Posterior cingulate gyrus (tissue), 11 donors: ENCODE data around the gene CDH4.

ENCODE experiments used
- DNase-seq, 10 donors: peaks; one replicate each; pipeline versions ENCODE4 v3.0.0 to v3.0.0-alpha.2; 2020 to 2021; ENCODE audit warnings: mixed read lengths in 3 of 10
- intact Hi-C: fragments of 100-400 bp; cut with DNase I; formaldehyde crosslinking; loops from one replicate; pipeline ENCODE4 v1.15.1; 2023

Gene CDH4

DNA sequence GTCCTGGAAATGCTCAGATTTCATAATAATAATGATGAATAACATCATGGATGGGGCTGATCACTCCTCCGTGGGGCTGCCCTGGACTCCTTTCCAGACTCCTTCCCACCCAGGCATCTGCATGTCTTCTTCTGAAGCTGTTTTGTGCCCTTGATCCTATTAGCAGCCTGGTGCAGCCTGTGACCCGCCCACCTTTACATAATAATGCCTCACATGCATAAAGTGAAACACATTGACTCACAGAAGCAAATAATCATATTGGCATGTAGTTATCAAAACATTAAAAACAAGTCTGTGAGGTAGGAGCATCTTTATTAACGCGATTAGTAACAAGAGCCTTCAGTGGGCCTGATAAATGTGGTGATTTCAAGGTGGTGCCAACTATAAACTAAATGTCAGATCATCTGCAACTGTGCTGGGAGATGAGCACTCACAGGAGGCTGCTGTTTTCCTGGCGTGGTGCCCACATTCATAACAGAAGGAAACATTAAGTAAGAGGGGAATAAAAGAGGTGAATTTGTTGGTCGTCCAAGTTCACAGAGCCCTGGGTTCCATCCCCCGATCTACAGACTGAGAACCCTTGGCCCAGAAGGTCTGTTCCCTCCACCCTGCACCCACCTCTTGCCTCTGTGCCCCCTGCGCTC, 344.7 kb downstream of the CDH4 start:
- intact Hi-C loops = no loop called here
- peak in 1 of 10 donors; percentile 11 for DNase-seq

DNA sequence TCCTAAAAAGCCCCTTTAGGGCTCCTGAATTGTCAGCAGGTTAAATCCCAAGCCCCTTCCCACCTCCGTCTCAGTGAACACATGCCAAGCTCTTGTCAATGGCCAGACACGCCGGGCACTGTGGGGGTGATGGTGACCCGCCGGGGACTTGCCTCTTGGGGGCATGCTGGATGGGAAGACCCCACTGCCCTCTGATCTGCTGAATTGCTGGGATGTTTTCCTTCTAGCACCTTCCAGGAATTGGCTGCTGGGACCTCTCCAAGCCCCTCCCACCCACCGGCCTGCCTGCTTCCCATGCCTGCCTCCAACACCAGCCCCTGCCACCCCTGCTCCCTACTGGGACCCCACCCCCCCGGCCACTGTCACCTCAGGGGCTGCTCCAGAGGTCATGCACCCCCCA, 345.9 kb downstream of the CDH4 start:
- intact Hi-C loops = no loop called here
- peak in 3 of 10 donors; percentile 72 to 83 (median 74) for DNase-seq

DNA sequence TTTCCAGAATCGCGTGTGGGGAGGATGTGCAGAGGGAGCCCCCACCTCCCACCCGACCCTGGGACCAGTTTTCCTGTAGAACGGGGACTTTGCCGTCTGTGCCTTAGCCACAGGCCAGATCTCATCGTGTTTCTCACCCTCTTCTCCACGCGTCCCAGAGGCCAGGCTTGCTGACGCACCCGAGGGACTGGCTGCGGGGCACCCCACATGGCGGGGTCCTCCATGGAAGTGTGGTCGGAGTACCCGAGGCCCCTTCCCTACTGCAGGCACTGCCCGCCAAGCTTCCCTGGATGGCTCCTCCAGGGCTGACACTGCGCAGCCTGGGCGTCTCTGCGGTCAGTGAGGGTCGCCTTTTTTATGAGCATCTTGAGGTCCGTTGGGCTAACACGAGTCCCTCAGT, 346.5 kb downstream of the CDH4 start:
- DNase-seq = peak in 3 of 10 donors; percentile 48 to 72 (median 68)
- intact Hi-C loops = no loop called here

DNA sequence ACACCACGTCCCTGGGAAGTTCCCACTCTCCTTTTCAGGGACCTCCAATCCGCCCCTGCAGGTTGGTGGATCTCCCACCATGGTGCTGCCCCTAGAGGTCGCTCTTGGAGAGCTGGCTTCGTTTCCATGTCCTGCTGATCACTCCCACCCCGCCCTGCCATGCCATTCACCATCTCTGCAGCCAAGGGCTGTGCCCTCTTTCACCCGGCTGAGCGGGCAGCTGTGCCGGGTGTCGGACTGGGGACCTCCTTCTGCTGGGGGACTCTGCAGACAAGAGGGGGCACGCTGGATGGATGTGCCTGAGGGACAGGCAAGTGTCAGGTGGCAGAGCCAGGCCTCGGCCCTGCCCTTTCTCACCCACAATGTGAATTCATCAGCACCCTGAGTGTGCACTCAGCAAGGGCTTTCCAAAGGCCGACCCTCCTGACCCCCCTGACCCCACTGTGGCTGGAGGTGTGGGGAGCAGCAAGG, 347.0 kb downstream of the CDH4 start:
- DNase-seq = peak in 2 of 10 donors; percentile 68 to 76
- intact Hi-C loops = no loop called here

DNA sequence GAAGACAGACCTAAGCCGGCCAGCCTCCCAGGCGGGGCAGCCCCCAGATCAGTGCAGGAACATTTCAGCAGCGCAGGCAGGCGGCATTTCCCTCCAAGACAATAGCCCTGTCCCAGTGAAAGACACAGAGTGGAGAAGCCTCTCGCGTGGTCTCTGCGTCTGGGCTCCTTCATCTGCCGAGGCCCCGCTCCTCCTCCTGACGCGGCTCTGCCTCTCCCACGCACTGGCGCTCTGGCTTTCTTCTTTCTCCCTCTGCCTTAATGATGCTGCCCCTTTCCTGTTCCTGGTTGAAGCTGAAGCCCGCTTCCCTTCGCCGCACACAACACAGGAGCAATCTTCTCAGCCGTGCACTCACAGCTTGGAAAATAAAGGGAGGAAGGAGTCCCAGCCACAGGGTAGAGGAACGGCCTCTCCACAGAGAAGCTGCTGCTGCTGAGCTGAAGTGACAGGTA, 347.5 kb downstream of the CDH4 start:
- peak in 4 of 10 donors; percentile 23 to 89 (median 82) for DNase-seq
- intact Hi-C loops = no loop called here

DNA sequence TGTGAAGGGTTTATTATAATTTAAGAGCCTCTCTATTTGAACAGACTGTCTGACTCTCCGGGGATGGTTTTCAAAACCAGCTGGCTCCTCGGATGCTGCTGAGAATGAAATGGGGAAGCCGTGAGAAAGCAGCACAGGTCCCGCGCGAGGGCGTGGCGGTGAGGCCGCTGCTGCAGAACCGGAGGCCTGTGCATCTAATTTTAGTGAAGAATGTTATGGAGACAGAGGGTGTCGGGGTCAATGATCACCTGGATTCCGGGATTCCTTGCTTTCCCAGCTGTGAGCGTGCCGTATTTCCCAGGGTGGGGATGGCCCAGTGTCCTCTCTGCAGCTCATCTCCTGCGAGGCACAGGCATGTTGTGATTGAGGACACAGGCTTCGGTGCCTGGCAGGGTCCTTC, 348.0 kb downstream of the CDH4 start:
- peak in 3 of 10 donors; percentile 77 to 84 (median 82) for DNase-seq
- intact Hi-C loops = no loop called here

DNA sequence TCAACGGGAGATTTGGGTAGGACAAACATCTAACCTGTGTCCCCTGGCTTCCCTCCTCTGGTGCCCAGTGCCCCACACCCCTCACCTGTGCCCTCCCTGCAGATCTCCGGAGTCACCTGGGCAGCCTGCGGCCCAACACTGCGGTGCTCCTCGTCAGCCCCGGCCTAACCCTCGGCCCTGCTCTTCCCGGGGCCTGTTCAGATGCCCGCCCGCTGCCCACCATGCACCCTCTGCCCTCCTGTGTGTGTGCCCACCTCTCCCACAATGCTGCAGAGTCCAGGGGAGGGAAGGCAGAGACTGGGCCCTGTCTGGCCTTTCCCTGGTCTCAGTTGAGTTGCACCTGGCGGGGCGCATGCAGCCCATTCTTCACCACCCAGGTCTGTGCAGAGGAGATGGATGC, 349.3 kb downstream of the CDH4 start:
- peak in 2 of 10 donors; percentile 71 to 72 for DNase-seq
- intact Hi-C loops = no loop called here

DNA sequence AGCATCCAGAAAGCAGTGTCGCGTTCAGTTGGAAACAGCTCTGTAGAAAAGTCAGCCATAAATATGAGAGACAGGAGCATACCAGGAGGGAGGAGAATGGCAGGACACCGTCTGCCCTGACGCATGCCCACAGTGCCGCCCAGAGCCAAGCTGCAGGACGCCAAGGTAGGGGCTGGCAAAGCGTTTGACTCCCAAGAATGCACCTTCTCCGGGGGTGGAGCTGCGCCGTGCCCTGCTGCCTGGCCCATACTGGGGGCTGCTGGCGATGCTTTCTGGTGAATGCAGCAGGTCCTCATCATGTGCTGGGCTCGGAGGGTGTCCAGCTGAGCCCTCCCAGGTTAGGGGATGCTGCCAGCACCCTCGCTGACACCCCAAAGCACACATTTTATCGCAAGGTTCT, 349.8 kb downstream of the CDH4 start:
- intact Hi-C loops = no loop called here
- DNase-seq = peak in 3 of 10 donors; percentile 44 to 55 (median 52)

DNA sequence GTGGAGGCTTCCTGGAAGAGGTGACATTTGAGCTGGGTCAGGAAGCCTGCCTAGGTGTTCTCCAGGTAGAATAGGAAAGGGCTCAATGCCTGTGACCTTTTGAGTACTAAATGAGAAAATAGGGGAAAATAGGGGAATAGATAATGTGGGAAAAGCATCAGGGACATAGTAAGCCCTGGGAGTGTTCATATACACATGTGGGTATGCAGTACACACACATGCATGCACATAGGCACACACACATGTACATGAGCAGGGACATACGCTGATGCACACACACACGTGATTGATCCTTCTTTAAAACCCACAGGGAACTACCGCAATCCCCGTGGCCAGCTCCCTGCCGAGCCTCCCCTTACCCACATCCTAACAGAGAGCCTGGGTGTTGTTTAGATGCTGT, 351.7 kb downstream of the CDH4 start:
- DNase-seq = peak in 1 of 10 donors; percentile 16
- intact Hi-C loops = no loop called here

DNA sequence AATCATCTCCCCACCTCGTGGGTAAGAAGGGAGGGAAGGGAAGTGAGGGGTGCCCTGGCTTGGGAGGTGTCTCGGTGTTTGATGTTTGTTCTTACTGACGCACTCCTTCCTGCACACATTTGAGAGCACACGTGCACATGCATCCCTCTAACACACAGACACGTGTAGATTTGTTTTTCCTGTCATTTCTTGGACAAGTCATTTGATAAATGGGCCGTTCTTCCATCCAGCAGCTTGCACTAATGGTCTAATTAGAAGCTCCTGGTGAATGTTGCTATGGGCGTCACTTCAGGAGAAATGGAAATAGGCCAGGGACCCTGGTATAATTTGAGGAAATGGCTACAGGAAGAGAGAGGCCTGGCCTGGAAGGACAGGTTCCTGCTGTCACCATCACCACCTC, 352.5 kb downstream of the CDH4 start:
- DNase-seq = peak in 1 of 10 donors; percentile 25
- intact Hi-C loops = no loop called here

DNA sequence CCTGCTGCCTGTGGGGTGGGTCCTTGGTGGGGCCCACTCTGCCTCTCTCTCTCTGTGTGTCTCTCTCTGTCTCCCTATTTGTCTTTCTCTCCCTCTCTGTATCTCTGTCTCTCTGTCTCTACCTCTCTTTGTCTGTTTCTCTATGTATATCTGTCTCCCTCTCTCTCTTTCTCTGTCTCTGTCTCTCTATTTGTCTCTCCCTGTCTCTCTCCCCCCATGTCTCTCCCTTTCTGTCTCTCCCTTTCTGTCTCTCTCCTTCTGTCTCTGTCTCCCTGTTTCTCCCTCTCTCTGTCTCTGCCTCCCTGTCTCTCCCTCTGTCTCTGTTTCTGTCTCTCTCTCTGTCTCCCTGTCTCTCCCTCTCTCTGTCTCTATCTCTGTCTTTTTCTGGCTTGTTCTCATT, 353.2 kb downstream of the CDH4 start:
- DNase-seq = no peak
- intact Hi-C loops = no loop called here

DNA sequence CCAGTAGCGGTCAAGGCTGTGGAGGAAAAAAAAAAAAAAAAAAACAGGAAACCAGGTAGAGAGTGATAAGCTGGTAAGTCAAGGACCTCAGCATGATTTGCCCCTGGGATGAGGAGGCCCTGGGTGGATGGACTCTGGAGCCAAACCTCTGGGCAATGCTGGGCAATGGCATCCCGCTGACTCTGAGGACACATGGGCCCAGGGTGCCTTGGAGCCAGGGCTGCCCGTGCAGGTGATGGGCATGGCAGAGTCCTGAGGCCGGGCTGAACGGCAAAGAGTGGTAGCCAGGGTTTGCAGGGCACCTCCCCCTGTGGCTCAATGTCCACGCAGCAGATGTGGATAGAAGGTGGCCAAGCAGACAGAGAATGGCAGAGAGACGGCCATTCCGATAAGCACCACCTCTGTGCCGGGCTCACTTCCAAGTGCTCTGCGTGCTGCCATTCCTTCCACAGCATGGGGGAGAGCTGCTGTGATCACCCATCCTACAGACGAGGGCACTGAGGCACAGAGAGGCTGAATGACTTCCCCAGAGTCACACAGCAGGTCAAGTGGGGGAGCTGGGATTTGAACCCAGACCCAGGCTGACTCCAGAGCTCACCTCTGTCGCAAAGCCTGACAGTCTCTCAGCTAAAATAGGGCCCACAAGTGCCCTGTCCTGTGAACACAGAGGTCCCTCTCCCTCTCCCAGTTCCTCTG, 353.9 kb downstream of the CDH4 start:
- peak in 2 of 10 donors; percentile 58 to 81 for DNase-seq
- intact Hi-C loops = no loop called here

DNA sequence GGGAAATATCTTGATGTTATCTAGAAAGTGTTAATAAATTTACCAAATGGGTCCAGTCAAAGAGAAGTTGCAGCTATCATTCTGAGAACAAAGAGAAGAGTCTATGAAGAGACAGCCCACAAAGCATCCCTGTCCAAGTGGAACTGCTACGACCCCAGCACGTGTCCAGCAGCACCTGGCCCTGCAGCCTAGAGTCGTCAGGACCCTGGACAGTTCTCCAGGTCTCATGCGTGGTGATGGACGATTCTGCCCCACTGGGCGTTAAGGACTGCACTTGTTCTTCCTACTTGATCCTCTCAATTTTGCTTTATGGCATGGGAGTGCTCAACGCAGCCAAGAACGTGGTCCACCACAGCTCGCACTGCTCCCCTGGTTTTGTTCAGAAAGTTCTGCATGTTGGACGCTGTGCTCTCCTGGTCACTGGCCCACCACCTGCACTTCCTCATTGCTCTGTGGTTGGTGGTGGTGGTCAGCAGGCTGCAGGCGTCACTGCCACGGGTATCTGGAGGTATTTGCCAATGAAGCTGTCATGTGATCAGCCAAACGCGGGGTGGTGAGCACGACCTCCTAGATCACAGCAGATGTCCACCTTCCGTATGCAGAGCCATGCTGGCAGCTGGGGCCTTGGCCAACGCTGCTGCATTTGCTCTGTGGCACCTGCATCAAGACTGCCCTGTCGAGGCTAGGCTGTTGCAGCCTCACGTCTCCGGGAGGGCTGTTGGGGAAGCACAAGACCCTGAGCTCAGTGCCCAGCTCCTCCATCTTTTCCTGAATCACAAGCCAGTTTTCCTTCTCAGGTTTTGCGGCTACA, 356.4 kb downstream of the CDH4 start:
- intact Hi-C loops = no loop called here
- DNase-seq = peak in 3 of 10 donors; percentile 66 to 78 (median 75)

DNA sequence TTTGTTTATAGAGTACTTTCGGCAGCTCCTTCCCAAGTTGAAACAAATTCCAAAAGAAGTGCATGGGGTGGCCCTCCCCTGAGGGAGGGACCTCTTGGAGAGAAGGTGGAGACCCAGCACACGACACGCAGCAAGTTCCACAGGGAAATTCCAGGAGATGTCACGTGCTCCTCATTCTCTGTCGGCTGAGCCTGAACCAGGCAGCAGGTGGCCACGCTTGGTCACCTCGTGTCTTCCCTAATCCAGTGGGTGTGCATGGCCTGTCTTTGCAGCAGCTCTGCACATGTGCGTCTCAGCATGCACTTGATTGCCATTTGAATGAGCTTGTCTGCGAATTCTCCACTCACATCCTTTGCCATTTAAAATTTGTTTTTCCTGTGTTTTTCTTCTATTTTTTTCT, 357.4 kb downstream of the CDH4 start:
- intact Hi-C loops = no loop called here
- peak in 3 of 10 donors; percentile 21 to 71 (median 24) for DNase-seq

DNA sequence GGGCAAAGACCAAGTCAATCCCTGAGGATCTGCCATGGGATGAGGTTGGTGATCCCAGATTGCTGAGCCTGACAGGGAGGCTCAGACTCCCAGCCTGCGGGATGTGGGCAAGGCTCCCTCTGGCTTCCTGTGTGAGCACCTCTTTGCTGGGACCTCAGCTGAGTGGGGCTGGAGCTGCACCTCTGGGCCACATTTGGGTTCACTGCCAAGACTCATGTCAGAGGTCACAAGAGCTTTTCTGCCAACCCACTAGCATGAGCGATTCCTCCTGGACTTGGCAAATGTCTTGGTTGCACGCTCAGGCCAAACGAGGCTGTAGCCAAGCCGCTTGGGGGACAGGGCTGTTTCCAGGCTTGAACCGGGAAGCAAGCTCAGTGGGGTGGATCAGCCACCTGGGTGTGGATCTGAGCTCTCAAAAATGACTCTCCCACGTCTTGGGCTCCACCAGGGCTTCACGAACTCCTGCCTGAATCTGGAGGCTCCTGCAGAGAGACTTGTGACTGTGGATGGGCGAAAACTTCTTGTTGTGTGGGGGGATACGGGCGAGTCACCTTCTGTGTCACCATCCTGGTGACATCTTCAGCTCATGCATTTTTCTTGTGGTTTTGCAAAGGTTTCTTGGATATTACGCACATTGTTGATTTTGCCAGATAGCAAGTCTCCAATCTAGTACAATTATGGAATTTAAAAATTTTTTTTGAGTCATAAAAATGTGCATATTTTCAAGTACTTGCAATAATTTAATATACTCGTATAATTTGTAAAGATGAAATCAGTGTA, 359.5 kb downstream of the CDH4 start:
- intact Hi-C loops = no loop called here

DNA sequence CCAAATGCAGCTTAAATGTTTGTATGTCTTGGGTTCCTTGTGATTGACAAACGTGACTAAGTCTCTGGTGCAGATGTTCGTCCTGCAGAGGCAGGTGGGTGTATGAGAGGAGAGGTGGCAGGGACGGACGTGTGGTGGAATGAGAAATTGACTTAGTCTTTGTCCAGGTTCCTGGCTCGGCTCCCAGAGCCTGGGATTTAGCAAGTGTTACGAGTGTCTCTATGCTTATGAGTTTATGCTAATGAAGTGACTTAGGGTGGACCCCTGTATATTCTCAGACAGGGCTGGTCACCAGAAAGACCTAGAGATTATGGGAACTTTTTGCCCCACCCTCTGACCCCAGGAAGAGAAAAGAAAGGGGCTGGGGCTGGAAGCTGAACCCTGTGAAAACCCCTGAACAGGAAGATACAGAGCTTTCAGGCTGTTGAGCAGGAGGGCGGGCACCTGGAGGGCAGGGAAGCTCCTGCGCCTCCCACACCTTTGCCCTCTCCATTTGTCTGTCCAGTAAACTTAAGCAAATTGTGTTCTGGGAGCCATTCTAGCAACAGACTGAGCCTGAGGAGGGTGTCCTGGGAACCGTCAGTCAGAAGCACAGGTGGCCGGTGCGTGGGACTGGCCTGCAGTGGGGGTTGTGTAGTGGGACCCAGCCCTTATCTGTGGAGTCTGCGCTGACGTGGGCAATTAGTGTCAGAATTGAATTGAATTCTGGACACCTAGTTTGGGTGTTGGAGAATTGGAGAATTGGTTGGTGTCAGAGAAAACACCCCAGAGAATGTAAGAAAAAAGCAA, 362.1 kb downstream of the CDH4 start:
- DNase-seq = peak in 4 of 10 donors; percentile 26 to 70 (median 45)
- intact Hi-C loops = no loop called here

More for the DNA sequence above, 359.5 kb downstream of the CDH4 start:
- DNase-seq = peak in 3 of 10 donors; percentile 25 to 56 (median 47)

DNA sequence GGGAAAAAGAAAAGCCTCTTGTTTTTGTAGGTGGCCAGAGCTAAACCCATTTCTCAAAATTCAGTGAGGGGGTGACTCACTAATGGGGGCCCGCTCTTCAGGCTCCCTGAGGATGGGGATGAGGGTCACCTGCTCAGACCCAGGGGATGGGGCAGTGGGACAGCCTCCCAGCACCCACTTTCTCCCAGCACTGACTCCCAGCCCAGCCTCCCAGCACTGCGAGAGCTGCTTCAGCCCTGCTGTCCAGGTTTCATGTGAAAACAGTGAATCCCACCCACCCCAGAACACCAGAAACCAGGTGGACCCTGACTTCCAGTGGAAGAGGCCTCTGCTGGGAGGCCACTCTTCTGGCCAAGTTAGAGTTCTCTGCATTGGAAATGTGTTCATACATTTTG, 362.6 kb downstream of the CDH4 start:
- intact Hi-C loops = no loop called here
- DNase-seq = peak in 2 of 10 donors; percentile 41 to 70

DNA sequence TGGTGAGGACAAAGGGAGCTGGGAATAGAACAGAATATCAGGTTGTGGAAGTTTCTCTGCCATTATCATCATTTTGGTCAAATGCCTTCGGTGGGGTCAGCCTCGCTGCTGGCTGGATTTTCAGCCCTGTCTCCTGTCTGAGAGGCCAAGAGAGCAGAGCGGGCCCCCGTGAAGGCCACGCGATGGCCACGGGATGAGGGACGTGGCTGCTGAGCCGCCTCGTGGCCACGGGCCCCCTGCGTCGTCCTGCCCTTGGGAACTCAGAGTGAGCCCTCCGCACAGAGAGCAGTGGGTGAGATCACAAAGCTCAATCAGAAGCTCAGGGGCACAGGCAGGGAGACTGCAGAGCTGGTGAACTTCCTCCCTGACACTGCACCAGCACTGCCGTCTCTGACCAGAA, 363.7 kb downstream of the CDH4 start:
- DNase-seq = peak in 3 of 10 donors; percentile 15 to 75 (median 50)

DNA sequence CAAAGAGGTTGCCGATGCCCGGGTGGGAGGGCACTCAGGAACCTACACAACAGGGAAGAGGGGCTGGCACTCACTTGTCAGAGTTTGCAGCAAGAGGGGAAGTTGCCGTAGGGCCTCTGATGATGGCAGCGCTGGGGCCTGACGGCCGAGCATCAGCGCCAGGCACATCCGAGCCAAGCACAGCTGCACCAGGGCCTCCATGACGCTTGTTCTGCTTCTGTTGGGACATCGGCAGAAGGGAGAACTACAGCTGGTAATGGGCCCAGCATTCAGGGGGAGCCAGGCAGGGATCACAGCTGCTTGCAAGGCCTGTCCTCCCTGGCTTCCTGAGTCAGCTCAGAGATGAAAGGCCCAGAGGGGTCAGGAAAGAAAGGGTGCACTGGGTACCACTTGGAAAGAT, 367.7 kb downstream of the CDH4 start:
- DNase-seq = peak in 4 of 10 donors; percentile 18 to 93 (median 50)
- intact Hi-C loops = no loop called here

More for the DNA sequence above, 363.7 kb downstream of the CDH4 start:
- intact Hi-C loops = no loop called here
